Measurements from ENCODE around the gene CEBPE. TPM values are rescaled to one million over a fixed set of nuclear protein-coding genes. Genes with fewer than 3 reads are reported as not detected.

Gene CEBPE
- total RNA-seq, 2 experiments from 2014 or later = 1.1 to 2.3 TPM

DNA sequence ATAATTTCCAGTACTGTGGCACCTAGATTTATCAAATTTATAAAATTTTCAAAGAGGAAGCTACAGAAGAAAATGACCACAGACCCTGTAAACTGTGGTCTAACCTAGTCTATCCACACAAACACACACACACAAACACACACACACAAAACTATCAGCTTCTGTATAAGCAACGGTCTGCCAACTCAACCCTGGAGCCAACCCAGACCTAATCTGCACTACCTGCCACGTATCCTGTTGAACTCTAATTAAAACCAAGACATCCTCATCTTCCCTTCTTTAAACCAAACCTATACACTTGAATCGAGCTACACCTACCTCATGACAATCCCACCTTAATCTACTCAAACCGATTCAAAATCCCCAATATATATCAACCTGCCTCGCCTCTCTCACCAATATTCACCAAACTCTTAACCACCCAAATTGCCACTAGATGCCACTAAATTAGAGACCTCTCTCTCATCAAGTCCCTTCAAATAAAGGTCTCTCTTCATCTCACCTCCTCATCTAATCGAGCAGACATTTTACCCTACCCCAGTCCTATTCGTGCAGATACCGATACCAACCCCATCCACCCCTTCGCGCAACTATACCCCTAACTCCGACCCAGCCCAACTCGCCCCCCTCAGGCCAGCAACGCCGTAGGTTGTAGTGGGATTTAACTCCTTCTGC, 24.9 kb downstream of the CEBPE start:
- CTCF ChIA-PET (ENCODE audit: unreplicated experiment) = interaction anchor here (0.8 to 2.3 kb wide), 8 partner anchors 15 to 227 kb away, joined by 3 to 12 read pairs (median 4); partner anchors contain the start of gene PABPN1
- H3K4me3 ChIP-seq (ENCODE audit: low read depth, low read length, poor library complexity, severe bottlenecking) = peak overlapping the region; percentile 92
- DNase-seq (ENCODE audit: low spot score) = peak; percentile 15
- peaks cover 56% of the 10 kb centered on the region for H3K79me2 ChIP-seq (ENCODE audit: insufficient read depth, low read depth, low read length)
- H3K4me2 ChIP-seq (ENCODE audit: low read length) = peak overlapping the region; percentile 94
- H3K27ac ChIP-seq (ENCODE audit: low read depth, low read length, poor library complexity, severe bottlenecking) = peak overlapping the region; percentile 81
- H4K20me1 ChIP-seq (ENCODE audit: insufficient read depth, low read length) = peaks cover 21% of the 10 kb centered on the region
- peak overlapping the region; percentile 59; the same call in 1 of the 2 replicates for H2AFZ ChIP-seq (ENCODE audit: low read length)
- peaks cover 23% of the 10 kb centered on the region for H3K4me1 ChIP-seq (ENCODE audit: insufficient read depth, low read length, poor library complexity, severe bottlenecking)
- no peaks in the 10 kb centered on the region for H3K9me2 ChIP-seq (ENCODE audit: insufficient read depth, low read length)
- no peak for TF ChIP-seq EZH2phosphoT487 (IDR thresholded peaks at IDR 0.05; ENCODE audit: borderline replicate concordance, low read depth, low read length)
- TF ChIP-seq, protein P1, sequence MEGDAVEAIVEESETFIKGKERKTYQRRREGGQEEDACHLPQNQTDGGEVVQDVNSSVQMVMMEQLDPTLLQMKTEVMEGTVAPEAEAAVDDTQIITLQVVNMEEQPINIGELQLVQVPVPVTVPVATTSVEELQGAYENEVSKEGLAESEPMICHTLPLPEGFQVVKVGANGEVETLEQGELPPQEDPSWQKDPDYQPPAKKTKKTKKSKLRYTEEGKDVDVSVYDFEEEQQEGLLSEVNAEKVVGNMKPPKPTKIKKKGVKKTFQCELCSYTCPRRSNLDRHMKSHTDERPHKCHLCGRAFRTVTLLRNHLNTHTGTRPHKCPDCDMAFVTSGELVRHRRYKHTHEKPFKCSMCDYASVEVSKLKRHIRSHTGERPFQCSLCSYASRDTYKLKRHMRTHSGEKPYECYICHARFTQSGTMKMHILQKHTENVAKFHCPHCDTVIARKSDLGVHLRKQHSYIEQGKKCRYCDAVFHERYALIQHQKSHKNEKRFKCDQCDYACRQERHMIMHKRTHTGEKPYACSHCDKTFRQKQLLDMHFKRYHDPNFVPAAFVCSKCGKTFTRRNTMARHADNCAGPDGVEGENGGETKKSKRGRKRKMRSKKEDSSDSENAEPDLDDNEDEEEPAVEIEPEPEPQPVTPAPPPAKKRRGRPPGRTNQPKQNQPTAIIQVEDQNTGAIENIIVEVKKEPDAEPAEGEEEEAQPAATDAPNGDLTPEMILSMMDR (conservative IDR thresholded peaks at IDR 0.05; ENCODE audit: low read length) = peak; percentile 71
- intact Hi-C loops (cut with micrococcal nuclease; ENCODE audit: unreplicated experiment) = loop anchor here (2.0 kb wide), 1 partner anchor 23 kb away; no protein-coding TSS in a partner anchor
- H3K36me3 ChIP-seq (ENCODE audit: insufficient read depth, low read length) = peaks cover 69% of the 10 kb centered on the region
- no peaks in the 10 kb centered on the region for H3K9me3 ChIP-seq (ENCODE audit: low read length)
- POLR2A ChIA-PET = interaction anchor here (0.6 to 1.7 kb wide), 17 partner anchors 11 to 1164 kb away, joined by 3 to 13 read pairs (median 5); partner anchors contain the start of genes HAUS4, PABPN1 and PPP1R3E
- TSS peak; percentile 54 for BruUV-seq (replicated peaks)

DNA sequence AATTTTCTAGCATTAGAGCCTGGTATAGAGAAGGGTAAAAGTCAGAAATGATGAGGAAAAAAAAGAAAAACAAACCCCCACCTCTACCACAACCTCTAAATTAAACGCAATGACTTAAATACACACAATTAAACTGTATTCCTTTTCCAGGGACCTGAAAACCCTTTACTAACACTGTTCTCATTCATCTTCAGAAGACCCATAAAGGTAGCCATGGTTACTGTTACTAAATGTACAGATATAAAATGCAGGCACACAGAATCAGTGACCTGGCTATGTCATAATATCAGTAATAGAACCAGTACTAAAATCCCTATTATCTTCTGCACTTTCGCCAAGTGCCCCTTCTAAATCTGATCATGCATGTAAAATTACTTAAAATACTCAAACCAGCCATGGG, 25.5 kb downstream of the CEBPE start:
- no peak overlapping the region for H3K27ac ChIP-seq (ENCODE audit: low read depth, low read length, poor library complexity, severe bottlenecking)

More for the DNA sequence above, 25.5 kb downstream of the CEBPE start:
- H4K20me1 ChIP-seq (ENCODE audit: insufficient read depth, low read length) = peaks cover 21% of the 10 kb centered on the region
- TF ChIP-seq, protein P1 (conservative IDR thresholded peaks at IDR 0.05; ENCODE audit: low read length) = no peak
- TF ChIP-seq EZH2phosphoT487 (IDR thresholded peaks at IDR 0.05; ENCODE audit: borderline replicate concordance, low read depth, low read length) = no peak
- peaks cover 56% of the 10 kb centered on the region for H3K79me2 ChIP-seq (ENCODE audit: insufficient read depth, low read depth, low read length)
- peak overlapping the region; percentile 94 for H3K4me2 ChIP-seq (ENCODE audit: low read length)
- peak overlapping the region; percentile 92 for H3K4me3 ChIP-seq (ENCODE audit: low read depth, low read length, poor library complexity, severe bottlenecking)
- BruUV-seq (replicated peaks) = no TSS peak
- no peaks in the 10 kb centered on the region for H3K9me2 ChIP-seq (ENCODE audit: insufficient read depth, low read length)
- ChIA-PET CTCF (ENCODE audit: unreplicated experiment) (interaction anchor here (1.0 kb wide), 1 partner anchor 15 kb away, joined by 3 read pairs; no protein-coding TSS in a partner anchor), POLR2A (interaction anchor here (1.3 to 1.4 kb wide), 2 partner anchors 22 to 83 kb away, joined by 5 to 11 read pairs; no protein-coding TSS in a partner anchor)
- DNase-seq (ENCODE audit: low spot score) = no peak
- H3K4me1 ChIP-seq (ENCODE audit: insufficient read depth, low read length, poor library complexity, severe bottlenecking) = peaks cover 23% of the 10 kb centered on the region
- H3K9me3 ChIP-seq (ENCODE audit: low read length) = no peaks in the 10 kb centered on the region
- H2AFZ ChIP-seq (ENCODE audit: low read length) = no peak overlapping the region
- intact Hi-C loops (cut with micrococcal nuclease; ENCODE audit: unreplicated experiment) = no loop called here
- H3K36me3 ChIP-seq (ENCODE audit: insufficient read depth, low read length) = peaks cover 68% of the 10 kb centered on the region
